ENCODE results near the gene IFT122.

Gene IFT122

DNA sequence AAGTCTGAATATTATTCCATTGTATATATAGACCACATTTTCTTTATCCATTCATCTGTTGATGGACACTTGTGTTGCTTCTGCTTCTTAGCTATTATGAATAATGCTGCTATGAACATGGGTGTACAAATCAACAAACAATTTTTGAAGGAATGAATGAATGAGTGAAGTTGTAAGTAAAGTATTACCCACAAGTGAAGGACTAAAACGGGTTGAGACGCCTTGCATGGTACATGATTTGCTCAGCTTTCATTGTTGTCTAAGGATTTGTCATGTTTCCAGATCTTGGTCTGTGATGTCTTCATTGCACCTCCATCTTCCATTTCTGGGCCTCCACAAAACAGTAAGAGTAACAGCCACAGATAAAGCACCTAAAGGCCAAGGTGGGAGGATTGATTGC, 20.5 kb downstream of the IFT122 start:
- in situ Hi-C loops (cut with MboI; ENCODE audit: low sequenced_read_pairs, unreplicated experiment), result no loop called here
- TF ChIP-seq, protein P1, sequence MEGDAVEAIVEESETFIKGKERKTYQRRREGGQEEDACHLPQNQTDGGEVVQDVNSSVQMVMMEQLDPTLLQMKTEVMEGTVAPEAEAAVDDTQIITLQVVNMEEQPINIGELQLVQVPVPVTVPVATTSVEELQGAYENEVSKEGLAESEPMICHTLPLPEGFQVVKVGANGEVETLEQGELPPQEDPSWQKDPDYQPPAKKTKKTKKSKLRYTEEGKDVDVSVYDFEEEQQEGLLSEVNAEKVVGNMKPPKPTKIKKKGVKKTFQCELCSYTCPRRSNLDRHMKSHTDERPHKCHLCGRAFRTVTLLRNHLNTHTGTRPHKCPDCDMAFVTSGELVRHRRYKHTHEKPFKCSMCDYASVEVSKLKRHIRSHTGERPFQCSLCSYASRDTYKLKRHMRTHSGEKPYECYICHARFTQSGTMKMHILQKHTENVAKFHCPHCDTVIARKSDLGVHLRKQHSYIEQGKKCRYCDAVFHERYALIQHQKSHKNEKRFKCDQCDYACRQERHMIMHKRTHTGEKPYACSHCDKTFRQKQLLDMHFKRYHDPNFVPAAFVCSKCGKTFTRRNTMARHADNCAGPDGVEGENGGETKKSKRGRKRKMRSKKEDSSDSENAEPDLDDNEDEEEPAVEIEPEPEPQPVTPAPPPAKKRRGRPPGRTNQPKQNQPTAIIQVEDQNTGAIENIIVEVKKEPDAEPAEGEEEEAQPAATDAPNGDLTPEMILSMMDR (IDR thresholded peaks at IDR 0.05; ENCODE audit: borderline replicate concordance, control extremely low read depth, extremely low read depth, insufficient read depth, missing control alignments), result no peak
- DNase-seq (ENCODE audit: low spot score), result no peak

DNA sequence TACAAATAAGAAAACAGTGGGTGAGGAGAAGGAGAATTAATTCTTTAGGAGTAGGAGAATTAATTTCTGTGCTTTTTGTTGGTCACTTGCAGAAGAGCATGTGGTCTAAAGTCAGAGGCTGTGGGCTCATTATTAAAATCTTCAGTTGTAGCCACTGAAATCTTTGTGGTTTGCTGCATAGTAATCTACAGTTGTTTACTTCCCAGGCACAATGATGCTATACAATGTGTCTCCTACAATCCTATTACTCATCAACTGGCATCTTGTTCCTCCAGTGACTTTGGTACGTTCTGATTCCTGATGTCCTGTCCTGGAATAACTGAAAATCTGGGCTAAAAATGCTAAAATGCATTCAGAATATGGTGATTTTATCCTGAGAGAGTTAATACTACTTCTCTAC, 21.0 kb downstream of the IFT122 start:
- no peak for DNase-seq (ENCODE audit: low spot score)
- TF ChIP-seq, protein P1 (IDR thresholded peaks at IDR 0.05; ENCODE audit: borderline replicate concordance, control extremely low read depth, extremely low read depth, insufficient read depth, missing control alignments), result no peak
- in situ Hi-C loops (cut with MboI; ENCODE audit: low sequenced_read_pairs, unreplicated experiment), result no loop called here

DNA sequence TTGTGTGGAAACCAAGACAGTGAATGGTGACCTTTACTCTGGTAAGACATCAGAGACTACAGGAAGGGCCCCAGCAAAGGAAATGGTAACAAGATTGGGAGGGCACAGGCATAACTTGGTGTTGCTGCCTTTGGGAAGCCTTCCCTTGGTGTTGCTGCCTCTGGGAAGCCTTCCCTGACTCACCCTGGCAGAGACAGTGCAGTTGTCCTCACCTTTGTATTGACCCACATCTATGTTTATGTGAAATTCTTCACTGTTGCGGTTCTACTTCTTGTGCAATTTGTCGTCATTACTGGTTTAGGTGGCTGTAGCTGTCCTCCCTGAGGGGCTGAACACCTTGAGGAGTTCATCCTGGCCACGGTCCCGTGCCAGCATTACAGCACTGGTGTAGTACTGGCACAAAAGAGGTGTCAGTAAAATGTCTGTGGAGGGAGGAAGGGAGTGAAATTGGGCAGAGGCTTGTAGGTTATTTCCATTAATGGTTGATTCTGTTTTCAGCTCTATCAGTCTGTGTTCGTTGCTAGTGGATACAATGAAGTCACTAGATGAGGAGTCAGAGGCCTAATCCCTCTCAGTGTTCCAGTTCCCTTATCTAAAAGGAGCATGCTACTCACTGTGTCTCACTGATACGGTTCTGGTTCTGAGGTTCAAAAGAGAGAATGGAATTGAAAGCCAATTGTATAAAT, 21.6 kb downstream of the IFT122 start:
- DNase-seq (ENCODE audit: low spot score), result no peak

DNA sequence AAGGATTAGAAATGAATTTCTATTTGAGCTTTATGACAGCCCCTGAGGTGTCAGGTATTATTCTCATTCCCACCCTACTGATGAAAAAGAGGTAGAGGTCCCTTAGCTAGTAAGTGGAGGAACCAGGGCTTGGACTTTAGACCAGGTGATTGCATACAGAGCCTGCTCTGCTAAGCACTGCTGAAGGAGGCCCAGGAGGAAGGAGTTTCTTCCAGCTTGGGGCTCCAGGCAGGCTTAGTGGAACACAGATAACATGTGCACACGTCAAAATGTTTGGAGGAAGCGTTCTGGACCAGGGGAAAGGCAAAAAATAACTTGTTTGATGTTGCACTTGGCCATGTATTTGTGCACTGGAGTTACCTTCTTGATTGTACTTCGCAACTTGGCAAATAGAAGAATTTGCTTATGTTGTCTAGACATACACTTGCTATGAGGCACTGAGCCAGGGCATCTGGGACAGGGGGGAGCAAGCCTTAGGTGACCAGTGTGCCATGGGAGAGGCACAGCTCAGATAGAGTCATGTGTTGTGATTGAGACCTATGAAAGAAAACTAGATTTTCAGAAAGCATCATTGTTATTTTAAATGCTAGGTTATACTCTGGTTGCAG, 22.4 kb downstream of the IFT122 start:
- DNase-seq (ENCODE audit: low spot score), result no peak
- TF ChIP-seq, protein P1 (IDR thresholded peaks at IDR 0.05; ENCODE audit: borderline replicate concordance, control extremely low read depth, extremely low read depth, insufficient read depth, missing control alignments), result no peak
- in situ Hi-C loops (cut with MboI; ENCODE audit: low sequenced_read_pairs, unreplicated experiment), result no loop called here

More for the DNA sequence above, 21.6 kb downstream of the IFT122 start:
- TF ChIP-seq, protein P1 (IDR thresholded peaks at IDR 0.05; ENCODE audit: borderline replicate concordance, control extremely low read depth, extremely low read depth, insufficient read depth, missing control alignments), result no peak
- in situ Hi-C loops (cut with MboI; ENCODE audit: low sequenced_read_pairs, unreplicated experiment), result no loop called here

DNA sequence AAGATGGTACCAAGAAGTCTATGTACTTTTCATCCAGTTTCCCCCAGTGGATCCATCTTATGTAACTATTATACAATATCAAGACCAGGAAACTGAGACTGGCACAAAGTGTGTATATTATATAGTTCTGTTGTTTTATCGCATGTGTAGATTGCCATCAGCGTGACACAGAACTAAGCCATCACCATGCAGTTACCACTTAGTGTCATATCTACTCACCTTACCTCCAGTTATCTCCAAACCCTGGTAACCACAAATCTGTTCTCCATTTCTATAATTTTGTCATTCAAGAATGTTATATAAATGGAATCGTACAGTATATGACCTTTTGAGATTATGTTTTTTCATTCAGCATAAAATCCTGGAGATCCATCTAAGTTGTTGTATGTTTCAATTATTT, 23.1 kb downstream of the IFT122 start:
- in situ Hi-C loops (cut with MboI; ENCODE audit: low sequenced_read_pairs, unreplicated experiment), result no loop called here
- TF ChIP-seq, protein P1 (IDR thresholded peaks at IDR 0.05; ENCODE audit: borderline replicate concordance, control extremely low read depth, extremely low read depth, insufficient read depth, missing control alignments), result no peak
- DNase-seq (ENCODE audit: low spot score), result no peak

DNA sequence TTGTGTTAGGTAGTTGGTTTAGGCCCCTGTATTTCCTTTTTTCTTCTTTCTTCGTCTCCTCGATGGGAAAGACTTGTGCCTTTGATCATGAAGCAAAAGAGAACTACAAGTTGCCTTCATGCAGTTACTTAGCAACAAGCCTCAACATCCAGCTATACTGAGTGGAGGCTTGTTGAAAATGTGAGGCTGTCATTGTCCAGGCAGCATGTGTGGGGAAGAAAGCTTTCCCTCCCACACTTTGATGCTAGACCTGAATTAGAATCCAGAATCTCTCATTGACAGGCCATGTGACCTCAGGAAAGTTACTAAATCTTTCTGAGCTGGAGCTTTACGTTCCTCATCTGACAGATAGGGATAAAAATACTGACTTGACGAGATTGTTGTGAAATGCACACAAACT, 23.7 kb downstream of the IFT122 start:
- DNase-seq (ENCODE audit: low spot score), result no peak
- TF ChIP-seq, protein P1 (IDR thresholded peaks at IDR 0.05; ENCODE audit: borderline replicate concordance, control extremely low read depth, extremely low read depth, insufficient read depth, missing control alignments), result no peak
- in situ Hi-C loops (cut with MboI; ENCODE audit: low sequenced_read_pairs, unreplicated experiment), result no loop called here
